ENCODE results near the gene COL7A1.

Gene COL7A1

GRCh38 chr3:48595075-48595525, at the start of gene COL7A1:
COL7A1 (minus strand) TSS chr3:48595329; CDS start chr3:48595159, 170 bp downstream.
- no peak for DNase-seq (ENCODE audit: low read depth)

DNA sequence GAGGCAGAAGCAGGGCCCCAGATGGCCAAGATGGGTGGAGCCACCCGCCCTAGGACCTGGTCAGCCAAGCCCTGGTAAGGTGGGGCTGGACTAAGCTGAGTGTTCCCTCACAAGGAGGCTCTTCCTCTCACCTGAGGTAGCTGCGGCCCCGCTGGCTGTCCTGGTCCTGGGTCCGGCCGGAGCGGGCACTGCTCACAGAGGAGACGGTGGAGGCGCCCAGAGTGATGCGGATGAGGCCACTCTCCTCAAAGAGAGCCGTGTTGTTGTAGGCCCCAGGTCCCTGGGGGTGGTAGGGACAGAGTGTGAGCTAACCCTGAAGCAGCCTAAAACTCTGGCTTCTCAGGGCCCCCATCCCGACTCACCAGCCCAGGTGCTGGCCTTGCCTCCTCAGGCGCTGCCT, 47.5 kb upstream of the COL7A1 start:
- DNase-seq (ENCODE audit: low read depth): no peak

- DNase-seq (ENCODE audit: low read depth): no peak
Measured at GRCh38 chr3:48641396-48641795, 46.3 kb upstream of the COL7A1 start.

GRCh38 chr3:48639944-48640606, 44.9 kb upstream of the COL7A1 start:
- no peak for DNase-seq (ENCODE audit: low read depth)

DNA sequence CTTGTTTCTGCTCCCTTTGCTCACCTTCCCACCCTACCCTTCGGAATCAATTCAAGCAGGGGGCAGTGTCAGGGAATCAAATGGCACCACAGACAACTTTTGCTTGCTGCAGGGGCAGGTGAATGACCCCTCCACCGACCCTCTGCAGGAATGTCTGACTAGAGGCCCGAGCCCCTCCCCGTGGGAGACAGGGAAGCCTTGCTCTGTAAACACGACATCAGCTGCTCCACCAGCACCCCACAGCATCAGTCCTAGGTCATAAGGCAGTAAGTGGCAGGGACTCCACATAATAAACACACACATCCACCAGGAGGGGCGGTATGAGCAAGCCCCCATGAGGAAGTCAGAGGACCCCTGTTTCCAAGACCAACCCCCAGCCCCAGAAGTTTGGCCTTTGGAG, 42.2 kb upstream of the COL7A1 start:
- no peak for DNase-seq (ENCODE audit: low read depth)

- DNase-seq (ENCODE audit: low read depth): no peak
Measured at GRCh38 chr3:48636149-48636655, 41.1 kb upstream of the COL7A1 start.

GRCh38 chr3:48635222-48636021, 40.3 kb upstream of the COL7A1 start, which contains the start of gene SLC26A6:
SLC26A6 (minus strand) TSS chr3:48635461; CDS start chr3:48635393, 68 bp downstream.
- peak; percentile 74 for DNase-seq (ENCODE audit: low read depth)

GRCh38 chr3:48634661-48635221, 39.6 kb upstream of the COL7A1 start:
- peak; percentile 17 for DNase-seq (ENCODE audit: low read depth)

GRCh38 chr3:48633743-48634142, 38.6 kb upstream of the COL7A1 start:
- no peak for DNase-seq (ENCODE audit: low read depth)

DNA sequence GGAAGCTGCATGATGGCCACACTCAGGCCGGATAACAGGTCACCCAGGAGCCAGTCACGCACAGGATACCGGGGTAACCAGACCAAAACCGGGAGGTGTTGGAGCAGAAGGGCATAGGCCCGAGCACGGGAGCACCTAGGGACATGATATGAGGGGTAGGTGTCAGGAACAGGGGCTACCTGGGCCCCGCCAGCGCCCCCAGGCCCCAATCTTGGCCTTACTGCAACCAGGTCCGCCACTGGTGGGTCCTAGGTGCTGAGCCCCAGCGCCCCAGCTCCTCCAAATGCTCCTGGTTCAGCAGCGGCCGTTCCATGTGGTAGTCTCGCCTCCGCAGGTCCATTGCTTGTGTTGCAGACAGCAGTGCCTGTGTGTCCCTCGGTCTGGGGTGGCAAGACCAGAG, 38.1 kb upstream of the COL7A1 start:
- no peak for DNase-seq (ENCODE audit: low read depth)

DNA sequence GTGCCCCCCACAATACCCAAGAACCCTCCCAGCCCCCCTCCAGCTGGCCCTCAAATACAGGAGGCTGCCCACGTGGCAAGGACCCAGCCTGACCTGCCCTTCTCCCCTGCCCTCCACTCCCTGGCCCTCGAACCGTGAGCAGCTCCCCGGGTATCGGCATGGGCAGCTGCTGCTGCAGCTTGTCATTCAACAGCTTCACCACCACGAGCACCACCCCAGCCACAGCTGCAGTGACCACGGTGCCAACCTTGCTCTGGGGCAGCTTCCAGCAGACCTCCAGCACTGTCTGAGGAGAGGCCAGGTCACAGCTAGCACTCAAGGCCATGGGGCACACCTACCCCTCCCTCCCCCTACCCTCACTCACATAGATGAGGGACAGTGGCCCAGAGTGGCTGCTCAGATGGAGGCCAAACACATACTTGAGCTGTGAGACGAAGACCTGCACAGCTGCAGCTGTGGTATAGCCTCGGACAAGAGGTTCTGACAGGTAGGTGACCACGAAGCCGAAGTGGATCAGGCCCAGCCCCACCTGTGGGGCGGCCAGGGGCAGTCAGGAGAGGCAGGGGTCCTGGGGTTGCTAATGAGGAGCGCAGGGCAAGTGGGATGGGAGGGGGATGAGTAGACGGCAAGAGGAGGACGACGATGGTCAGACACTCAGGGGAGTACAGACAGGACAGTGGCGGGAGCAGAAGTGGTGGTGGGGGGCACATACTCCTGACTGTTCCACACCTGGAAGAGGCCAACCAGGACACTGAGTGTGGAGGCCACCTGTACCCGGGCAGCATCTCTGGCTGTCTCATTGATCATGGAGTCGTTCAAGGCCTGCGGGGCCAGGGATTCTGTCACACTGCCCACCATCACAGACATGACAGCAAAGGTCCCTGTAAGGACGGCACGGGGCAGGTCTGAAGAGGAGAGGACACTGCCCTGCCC, 36.7 kb upstream of the COL7A1 start:
- no peak for DNase-seq (ENCODE audit: low read depth)

GRCh38 chr3:48630833-48631232, 35.7 kb upstream of the COL7A1 start:
- DNase-seq (ENCODE audit: low read depth): no peak

GRCh38 chr3:48630407-48630806, 35.3 kb upstream of the COL7A1 start:
- no peak for DNase-seq (ENCODE audit: low read depth)

DNA sequence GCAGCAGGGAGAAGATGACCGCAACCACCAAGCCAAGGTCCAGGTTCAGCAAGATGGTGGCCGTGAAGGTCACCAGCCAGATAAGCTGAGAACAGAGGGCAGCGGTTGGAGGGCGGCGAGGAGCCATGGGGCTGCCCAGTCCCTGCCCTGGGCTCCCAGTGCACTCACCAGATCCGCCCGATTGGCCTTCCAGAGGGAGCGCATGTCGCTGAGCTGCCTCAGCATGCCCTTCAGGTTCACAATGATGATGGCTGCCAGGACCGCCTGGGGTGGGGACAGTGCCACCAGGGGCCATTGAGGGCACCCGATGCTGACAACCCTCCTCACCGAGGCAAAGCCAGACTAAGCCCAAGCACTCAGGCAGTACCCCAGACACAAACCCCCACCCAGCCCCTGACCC, 34.8 kb upstream of the COL7A1 start:
- DNase-seq (ENCODE audit: low read depth): no peak

DNA sequence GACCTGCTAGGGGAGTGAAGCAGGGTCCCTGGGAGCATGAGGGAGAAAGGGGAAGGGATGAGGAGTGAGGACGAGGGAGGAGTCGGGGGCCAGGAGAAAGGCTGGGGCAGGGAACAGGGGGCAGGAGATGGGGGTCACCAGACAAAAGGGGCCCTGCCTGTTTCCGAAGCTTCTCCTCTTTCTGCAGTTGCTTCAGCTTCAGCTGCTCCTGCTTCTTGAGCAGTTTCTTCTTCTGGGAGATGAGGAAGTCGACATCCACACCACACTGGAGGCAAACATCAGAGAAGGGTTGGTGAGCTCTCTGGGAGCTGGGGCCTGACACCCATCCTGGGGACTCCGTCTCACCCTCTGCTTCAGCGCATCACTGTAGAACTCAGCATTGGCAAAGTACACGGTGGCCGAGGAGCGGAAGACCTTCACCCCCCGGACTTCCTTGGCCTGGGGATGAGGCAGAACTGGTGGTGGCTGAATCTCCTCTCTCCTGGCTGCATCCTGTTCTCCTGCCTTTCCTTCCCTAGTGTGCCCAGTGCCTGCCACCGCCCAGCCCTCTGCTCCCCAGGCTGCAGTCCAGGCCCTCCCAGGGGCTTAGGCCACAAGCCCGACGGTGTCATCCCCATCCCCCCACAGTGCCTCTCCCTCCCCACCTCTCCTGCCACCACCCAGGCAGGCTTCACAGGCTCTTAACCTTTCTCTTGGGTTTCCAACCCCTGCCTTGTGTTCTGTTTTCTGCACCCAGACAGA, 33.3 kb upstream of the COL7A1 start:
- DNase-seq (ENCODE audit: low read depth): no peak

- DNase-seq (ENCODE audit: low read depth): no peak
Measured at GRCh38 chr3:48625600-48625999, 30.5 kb upstream of the COL7A1 start.

DNA sequence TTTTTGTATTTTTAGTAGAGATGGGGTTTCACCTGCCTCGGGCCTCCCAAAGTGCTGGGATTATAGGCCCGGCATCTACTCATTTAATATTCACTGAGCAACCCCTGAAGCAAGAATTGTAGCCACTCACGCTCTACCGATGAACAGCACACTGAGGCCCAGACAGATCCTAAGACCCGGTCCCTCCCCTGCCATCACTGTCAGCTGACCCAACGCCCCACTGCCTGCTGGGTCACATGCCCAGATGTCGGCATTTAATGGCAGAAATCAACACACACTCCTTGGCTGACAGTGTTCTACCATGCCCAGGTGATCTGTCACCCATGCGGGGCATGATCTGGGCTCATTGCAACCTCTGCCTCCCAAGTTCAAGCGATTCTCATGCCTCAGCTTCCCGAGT, 29.6 kb upstream of the COL7A1 start:
- no peak for DNase-seq (ENCODE audit: low read depth)

DNA sequence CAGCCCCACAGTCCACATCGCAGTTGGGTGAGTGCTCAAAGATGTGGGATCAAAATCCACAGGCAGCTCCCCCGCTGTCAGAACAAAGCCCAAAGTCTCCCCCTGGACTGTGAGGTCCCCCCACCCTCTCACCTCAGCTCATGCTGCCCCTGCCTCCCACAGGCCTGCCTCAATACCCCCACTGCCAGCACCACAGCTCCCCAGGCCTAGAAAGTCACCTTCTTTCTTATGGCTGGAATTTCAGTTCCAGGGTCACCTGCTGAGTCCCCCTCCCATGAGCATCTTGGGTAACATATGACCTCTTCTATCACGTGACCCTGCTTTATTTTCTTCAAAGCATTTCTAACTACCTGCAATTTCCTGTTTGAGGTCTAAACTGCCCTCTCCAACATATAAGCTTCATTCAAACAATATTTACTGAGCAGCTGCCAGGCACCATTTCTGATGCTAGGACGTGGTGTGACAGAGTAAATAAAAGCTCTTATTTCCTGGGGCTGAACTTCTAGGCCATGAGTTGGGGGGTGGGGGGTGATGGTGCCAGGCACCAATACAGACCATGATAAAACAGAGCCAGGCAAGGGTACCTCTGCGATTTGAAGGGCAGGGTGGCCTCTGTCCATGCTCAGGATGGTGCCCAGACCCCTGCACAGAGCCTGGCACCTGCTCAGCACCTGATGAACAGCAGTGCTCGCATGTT, 28.9 kb upstream of the COL7A1 start:
- DNase-seq (ENCODE audit: low read depth): no peak

DNA sequence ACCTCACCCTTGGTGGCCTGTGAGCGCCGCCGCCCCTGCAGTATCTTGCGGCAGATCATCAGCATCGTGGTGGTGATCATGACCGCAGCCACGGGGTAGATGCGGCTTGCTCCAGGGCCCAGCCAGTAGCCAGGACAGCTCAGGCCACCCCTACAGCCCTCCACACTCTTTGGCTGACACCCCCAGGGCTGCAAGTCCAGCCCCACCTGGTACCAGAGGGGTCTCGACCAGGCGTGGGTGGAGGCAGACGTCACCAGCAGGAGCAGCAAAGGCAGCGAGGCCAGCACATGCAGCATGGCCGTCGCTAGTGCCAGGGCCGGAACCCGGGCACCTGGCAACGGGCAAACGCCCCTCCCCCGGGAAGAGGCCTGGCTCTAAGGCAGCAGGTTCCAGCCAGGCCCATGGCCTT, 26.3 kb upstream of the COL7A1 start, which contains the start of gene TMEM89:
Gene TMEM89 (minus strand): TSS at position 309 of the 409 bp plus-strand sequence. CDS start 13 bp downstream, at position 296.
- DNase-seq (ENCODE audit: low read depth): no peak

Data from non-pigmented ciliary epithelial cell (primary cell).